DOHH2 (cell line): Measurements from ENCODE around the gene ELOVL7.

Source experiments
- H3F3A ChIP-seq: fragments of 200-600 bp; sonication (generic), shearing (Covaris generic); 2 replicates; pipeline ENCODE4 v1.6.0; 2016; ENCODE audit warnings: antibody characterized with exemption, mild to moderate bottlenecking; ENCODE audit not compliant: control insufficient read depth, insufficient read depth
- H3K27ac ChIP-seq: fragments of 200-600 bp; sonication (generic); 2 replicates; pipeline ENCODE4 v1.5.1; 2014; ENCODE audit warnings: low read depth, mild to moderate bottlenecking, low read length, moderate library complexity
- H3K27me3 ChIP-seq: fragments of 200-600 bp; sonication (generic); 2 replicates; pipeline ENCODE4 v1.6.1; 2014; ENCODE audit warnings: mild to moderate bottlenecking, low read length, mixed read lengths; ENCODE audit not compliant: control insufficient read depth
- H3K36me3 ChIP-seq: fragments of 200-600 bp; sonication (generic); 2 replicates; pipeline ENCODE4 v1.6.1; 2014; ENCODE audit warnings: mild to moderate bottlenecking, low read length, moderate library complexity, mixed read lengths; ENCODE audit not compliant: control insufficient read depth
- H3K4me1 ChIP-seq: fragments of 200-600 bp; sonication (generic); 2 replicates; pipeline ENCODE4 v1.6.1; 2014; ENCODE audit warnings: mild to moderate bottlenecking, low read length, mixed read lengths; ENCODE audit not compliant: control insufficient read depth
- H3K4me2 ChIP-seq: fragments of 200-600 bp; sonication (generic); 2 replicates; pipeline ENCODE4 v1.6.0; 2014; ENCODE audit warnings: mild to moderate bottlenecking, low read length, moderate library complexity
- H3K4me3 ChIP-seq: fragments of 200-600 bp; sonication (generic); 2 replicates; pipeline ENCODE4 v1.5.1; 2014; ENCODE audit warnings: mild to moderate bottlenecking, low read length, mixed read lengths
- H3K79me2 ChIP-seq: fragments of 200-600 bp; sonication (generic); 2 replicates; pipeline ENCODE4 v1.6.1; 2014; ENCODE audit warnings: mild to moderate bottlenecking, low read length, mixed read lengths; ENCODE audit not compliant: control insufficient read depth
- H3K9me2 ChIP-seq: fragments of 200-600 bp; sonication (generic); replicated peaks from 2 replicates; pipeline ENCODE4 v1.6.1; 2014; ENCODE audit warnings: mild to moderate bottlenecking, low read length, mixed read lengths; ENCODE audit not compliant: control insufficient read depth
- H3K9me3 ChIP-seq: fragments of 200-600 bp; sonication (generic); 2 replicates; pipeline ENCODE4 v1.6.1; 2014; ENCODE audit warnings: antibody characterized with exemption, low read length, mixed read lengths; ENCODE audit not compliant: control insufficient read depth, insufficient read depth
- H4K20me1 ChIP-seq: fragments of 200-600 bp; sonication (generic); 2 replicates; pipeline ENCODE4 v1.6.0; 2014; ENCODE audit warnings: low read depth, mild to moderate bottlenecking, antibody characterized with exemption, low read length, moderate library complexity; ENCODE audit not compliant: control insufficient read depth, insufficient read depth
- EZH2phosphoT487 ChIP-seq: fragments of 200-600 bp; sonication (generic); IDR thresholded peaks from 2 replicates; pipeline ENCODE4 v1.6.1; 2017; ENCODE audit warnings: borderline replicate concordance, mild to moderate bottlenecking, antibody characterized with exemption, low read length, moderate library complexity, mixed read lengths
- TF ChIP-seq, protein P1 (sequence below): fragments of 200-600 bp; sonication (generic); IDR thresholded peaks from one replicate; pipeline ENCODE4 v1.5.1; 2014; ENCODE audit warnings: antibody characterized with exemption, mild to moderate bottlenecking, low read depth, low read length; ENCODE audit not compliant: poor library complexity, severe bottlenecking

ELOVL7 gene

DNA sequence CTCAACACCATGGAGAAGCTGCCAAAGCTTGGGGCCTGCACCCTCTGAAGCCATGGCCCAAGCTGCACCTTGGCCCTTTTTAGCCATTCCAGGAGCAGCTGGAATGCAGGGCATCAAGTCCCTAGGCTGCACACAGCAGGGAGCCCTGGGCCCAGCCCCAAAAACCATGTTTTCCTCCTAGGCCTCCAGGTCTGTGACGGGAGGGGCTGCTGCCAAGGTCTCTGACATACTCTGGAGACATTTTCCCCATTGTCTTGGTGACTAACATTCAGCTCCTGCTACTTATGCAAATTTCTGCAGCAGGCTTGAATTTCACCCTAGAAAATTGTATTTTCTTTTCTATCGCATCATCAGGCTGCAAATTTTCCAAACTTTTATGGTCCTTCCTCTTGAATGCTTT is 64.6 kb downstream of the ELOVL7 start:
- H3K27ac ChIP-seq, result no peak overlapping the region
- H3K4me1 ChIP-seq, result no peaks in the 10 kb centered on the region
- H3K27me3 ChIP-seq, result peaks cover 2% of the 10 kb centered on the region; the same call in 1 of the 2 replicates

DNA sequence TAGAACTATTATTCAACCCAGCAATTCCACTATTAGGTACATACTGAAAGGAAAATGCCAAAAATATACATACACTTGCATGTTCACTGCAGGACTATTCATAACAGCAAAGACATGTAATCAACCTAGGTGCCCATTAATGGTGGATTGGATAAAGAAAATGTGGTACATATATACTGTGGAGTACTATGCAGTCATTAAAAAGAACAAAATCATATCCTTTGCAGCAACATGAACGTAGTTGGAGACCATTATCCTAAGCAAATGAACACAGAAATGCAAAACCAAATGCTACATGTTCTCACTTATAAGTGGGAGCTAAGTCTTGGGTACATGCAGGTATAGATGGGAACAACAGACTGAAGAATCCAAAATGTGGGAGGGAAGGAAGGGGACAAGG is 67.7 kb downstream of the ELOVL7 start:
- H4K20me1 ChIP-seq, result no peaks in the 10 kb centered on the region
- no peaks in the 10 kb centered on the region for H3K9me3 ChIP-seq
- H3K27me3 ChIP-seq, result no peaks in the 10 kb centered on the region

More for the DNA sequence above, 64.6 kb downstream of the ELOVL7 start:
- Histone ChIP-seq H4K20me1 (no peaks in the 10 kb centered on the region; the same call in 1 of the 2 replicates), H3K9me3 (no peaks in the 10 kb centered on the region), H3F3A (no peaks in the 10 kb centered on the region), H3K4me3 (no peak overlapping the region), H3K79me2 (no peaks in the 10 kb centered on the region), H3K9me2 (no peaks in the 10 kb centered on the region), H3K36me3 (no peaks in the 10 kb centered on the region), H3K4me2 (no peak overlapping the region)
- TF ChIP-seq EZH2phosphoT487, result no peak
- TF ChIP-seq, protein P1, sequence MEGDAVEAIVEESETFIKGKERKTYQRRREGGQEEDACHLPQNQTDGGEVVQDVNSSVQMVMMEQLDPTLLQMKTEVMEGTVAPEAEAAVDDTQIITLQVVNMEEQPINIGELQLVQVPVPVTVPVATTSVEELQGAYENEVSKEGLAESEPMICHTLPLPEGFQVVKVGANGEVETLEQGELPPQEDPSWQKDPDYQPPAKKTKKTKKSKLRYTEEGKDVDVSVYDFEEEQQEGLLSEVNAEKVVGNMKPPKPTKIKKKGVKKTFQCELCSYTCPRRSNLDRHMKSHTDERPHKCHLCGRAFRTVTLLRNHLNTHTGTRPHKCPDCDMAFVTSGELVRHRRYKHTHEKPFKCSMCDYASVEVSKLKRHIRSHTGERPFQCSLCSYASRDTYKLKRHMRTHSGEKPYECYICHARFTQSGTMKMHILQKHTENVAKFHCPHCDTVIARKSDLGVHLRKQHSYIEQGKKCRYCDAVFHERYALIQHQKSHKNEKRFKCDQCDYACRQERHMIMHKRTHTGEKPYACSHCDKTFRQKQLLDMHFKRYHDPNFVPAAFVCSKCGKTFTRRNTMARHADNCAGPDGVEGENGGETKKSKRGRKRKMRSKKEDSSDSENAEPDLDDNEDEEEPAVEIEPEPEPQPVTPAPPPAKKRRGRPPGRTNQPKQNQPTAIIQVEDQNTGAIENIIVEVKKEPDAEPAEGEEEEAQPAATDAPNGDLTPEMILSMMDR, result no peak

GRCh38 chr5:60765019-60765709 is 78.9 kb downstream of the ELOVL7 start:
- Histone ChIP-seq H3K36me3 (no peaks in the 10 kb centered on the region), H3K79me2 (no peaks in the 10 kb centered on the region), H3K9me3 (no peaks in the 10 kb centered on the region), H3K4me3 (no peak overlapping the region), H4K20me1 (no peaks in the 10 kb centered on the region), H3K4me1 (no peaks in the 10 kb centered on the region), H3F3A (no peaks in the 10 kb centered on the region), H3K27ac (no peak overlapping the region), H3K27me3 (no peaks in the 10 kb centered on the region), H3K4me2 (no peak overlapping the region), H3K9me2 (no peaks in the 10 kb centered on the region)
- TF ChIP-seq, protein P1, result no peak
- no peak for TF ChIP-seq EZH2phosphoT487

More for the DNA sequence above, 67.7 kb downstream of the ELOVL7 start:
- Histone ChIP-seq H3K4me3 (no peak overlapping the region), H3K9me2 (no peaks in the 10 kb centered on the region), H3K4me1 (no peaks in the 10 kb centered on the region), H3K36me3 (no peaks in the 10 kb centered on the region), H3F3A (no peaks in the 10 kb centered on the region), H3K4me2 (no peak overlapping the region), H3K79me2 (no peaks in the 10 kb centered on the region), H3K27ac (no peak overlapping the region)
- TF ChIP-seq, protein P1, result no peak
- TF ChIP-seq EZH2phosphoT487, result no peak
